NCI-H2107 (cell line): ENCODE results near the gene C1orf159.
"Not testable (repeated sequence)": the region's sequence is repeated elsewhere in the genome, so short reads cannot be mapped to it uniquely, and the experiment has no call there.

Experiments used
- DNase-seq: peaks from one replicate; lab custom pipeline; 2025; lab: John Stamatoyannopoulos, UW

C1orf159 gene

DNA sequence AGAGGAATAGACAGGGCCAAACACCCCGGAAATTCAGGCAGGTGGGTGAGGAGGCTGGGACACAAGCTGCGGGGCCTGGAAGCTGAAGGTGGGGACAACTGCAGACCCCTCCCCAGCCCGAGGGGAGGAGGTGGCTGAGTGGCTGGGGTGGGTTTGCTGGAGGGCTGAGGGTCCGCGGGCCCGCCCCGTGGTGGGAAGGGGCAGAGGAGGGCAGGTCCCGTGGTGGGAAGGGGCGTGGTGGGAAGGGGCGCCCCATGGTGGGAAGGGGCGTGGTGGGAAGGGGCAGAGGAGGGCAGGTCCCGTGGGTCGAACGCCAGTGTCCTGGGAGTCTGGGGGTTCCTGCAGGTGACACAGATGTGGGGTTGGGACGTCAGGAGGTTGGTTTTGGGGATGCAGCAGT is 33.5 kb upstream of the C1orf159 start:
- DNase-seq: no peak

DNA sequence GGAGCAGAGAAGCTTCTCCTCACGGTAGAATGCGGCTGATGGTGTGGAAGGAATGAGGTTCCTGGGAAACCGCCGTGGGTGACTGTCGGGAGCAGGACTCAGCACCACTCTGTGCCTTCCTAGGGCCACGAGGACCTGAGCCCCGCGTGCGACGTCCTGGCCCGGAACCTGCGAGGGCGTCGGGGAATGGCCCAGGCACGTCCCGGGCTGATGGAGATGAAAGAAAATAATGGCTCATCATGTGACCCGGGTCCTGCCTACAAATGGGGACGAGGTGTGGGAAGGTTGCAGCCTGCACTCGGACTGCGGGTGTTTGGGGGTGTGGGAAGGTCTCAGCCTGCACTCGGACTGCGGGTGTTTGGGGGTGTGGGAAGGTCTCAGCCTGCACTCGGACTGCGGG is 32.7 kb upstream of the C1orf159 start:
- DNase-seq: no peak

DNA sequence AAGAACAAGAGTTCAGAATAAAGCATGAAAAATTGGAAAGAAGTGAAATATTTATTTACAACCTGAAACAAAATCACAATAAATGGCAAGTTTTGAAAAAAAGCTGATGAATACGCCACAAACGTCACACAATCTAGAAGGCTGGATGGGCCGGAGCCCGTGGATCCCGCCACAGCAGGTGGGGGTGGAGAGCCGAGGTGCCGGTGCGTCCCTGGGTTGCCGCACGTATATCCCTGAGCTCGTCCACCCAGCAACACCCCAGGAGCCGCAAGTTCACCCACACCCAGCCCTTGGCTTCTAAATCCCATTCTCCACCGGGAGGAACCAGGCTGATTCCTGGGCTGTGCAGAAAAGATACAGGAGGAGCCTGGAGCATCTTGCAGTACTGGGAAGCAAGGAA is 32.2 kb upstream of the C1orf159 start:
- no peak for DNase-seq

DNA sequence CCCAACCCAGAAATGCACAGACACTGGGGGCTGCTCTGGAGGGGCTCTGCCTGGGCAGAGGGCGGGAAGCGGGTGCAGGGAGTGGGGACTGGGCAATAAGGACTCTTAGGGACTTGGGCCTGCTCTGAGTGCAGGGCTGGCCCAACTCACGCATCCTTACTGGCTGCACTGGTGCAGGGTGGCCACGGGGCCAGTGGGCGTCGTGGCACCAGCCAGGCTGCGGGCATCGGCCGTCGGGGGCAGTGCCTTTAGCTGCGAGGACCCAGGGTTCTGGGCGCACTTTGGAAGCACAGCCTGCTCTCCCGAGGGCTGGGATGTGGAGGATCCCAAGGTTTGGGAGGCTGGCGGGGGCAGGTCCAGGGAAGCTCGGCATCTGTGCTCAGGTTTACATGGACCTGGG is 30.7 kb upstream of the C1orf159 start:
- no peak for DNase-seq

DNA sequence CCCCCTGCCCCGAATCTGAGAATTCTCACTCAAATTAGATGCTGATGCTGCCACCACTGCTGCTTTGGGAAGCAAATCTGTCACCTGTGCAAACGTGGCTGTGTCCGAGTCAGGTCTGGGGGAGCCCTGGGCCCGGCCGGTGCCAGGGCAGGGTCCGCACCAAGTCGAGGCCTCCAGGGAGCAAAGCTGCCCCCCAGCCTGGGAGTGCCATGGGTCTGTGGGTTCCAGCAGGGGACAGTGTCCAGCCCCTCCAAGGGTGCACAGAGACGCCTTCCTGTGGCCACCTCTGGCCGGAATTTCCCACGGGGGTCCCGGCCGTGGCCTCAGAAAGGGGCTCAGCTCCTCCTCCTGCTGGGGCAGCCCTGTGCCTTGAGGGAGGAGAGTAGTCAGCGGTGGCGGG is 30.1 kb upstream of the C1orf159 start:
- DNase-seq: no peak

DNA sequence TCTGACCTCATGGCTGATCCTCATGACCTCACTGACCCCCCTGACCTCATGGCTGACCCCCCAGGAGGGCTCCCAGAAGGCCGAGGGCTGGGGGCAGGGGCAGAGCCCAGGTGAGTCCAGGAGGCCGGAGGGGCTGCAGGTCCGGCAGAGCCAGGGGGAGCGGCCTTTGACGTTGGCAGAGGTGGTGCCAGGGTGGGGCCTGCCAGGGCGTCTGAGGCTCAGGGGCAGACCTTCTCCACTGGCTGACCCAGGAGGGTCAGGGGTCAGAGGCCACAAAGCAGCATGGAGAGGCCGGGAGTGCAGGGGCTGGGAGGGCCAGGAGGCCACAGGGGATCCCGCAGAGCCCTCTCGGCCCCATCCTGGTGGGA is 29.6 kb upstream of the C1orf159 start:
- no peak for DNase-seq

DNA sequence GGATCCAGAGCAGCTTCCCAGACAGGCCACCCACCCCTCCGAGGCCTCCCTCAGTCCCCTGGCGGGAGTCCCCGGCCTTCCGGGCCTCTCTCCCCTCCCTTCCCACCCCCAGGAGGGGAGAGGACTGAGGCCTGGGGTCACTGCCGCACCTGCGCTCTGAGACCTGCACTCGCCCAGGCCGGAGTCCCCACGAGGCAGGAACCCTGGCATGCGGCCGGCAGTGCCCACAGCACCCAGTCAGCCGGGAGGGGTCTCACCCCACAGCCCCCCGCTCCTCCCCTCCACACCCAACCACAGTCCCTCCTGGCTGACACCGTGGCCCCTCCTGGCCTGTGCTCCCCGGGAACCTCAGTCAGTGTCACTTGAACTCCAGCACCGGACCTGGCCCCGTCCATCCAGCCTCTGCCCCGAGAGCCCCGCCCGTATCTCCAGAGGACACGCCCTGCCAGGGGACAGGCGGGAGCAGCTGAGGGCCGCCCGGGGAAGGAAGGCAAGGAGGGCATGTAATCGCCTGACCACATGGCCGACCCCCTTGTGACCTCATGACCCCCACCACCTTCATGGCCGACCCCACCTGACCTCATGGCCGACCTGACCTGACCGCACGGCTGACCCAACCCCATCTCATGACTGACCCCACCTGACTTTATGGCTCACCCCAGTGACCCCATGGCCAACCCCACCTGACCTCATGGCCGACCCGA is 29.1 kb upstream of the C1orf159 start:
- no peak for DNase-seq

DNA sequence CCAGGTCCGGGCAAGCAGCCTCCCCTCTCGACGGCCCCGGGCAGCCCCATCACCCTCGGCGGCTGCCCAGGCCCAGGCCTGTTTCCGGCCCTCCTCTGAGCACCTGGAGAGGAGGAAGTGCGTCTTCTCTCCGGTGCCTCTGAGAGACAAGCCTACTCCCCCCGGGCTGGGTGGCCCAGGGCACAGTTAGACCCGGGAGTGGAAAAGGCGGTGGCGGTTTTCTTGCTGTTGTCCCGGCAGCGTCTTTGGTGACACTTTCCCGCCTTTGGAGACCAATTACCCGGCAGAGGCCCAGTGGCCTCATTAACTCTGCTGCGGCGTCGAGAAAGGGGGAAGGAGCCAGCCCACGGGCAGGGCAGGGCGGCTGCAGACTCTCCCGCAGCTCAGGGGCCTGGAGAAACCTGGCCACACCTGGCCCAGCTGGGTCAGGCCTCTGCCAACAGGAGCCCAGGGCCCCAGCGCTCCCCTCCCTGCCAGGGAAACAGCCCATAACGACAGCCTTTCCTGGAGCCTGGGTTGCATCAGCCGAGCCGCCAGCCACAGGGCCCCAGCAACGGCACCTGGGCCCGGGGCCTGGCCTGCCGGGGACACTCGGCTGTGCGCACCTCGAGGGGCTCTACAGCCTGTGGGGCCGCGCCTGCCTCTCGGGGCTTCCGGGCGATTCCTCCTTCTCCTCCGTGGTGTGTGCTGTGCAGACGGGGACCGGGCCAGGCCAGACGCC is 28.4 kb upstream of the C1orf159 start:
- no peak for DNase-seq

DNA sequence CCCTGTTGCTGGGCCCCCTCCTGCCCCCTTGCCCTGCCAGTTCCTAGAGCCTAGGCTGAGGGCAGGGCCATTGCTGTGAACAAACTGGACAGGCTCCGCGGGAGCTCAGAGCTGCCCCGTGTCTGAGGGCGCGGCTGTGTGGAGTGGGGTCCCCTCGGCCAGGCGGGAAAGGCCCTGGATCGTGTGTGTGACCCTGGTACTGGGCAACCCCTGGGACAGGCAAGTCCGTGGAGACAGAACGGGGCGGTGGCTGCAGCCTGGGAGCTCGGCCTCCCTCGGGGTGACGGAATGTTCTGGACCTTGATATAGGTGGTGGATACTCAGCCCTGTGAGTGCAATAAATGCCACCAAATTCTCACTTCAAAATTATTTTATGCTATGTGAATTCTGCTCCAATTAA is 27.7 kb upstream of the C1orf159 start:
- DNase-seq: no peak

DNA sequence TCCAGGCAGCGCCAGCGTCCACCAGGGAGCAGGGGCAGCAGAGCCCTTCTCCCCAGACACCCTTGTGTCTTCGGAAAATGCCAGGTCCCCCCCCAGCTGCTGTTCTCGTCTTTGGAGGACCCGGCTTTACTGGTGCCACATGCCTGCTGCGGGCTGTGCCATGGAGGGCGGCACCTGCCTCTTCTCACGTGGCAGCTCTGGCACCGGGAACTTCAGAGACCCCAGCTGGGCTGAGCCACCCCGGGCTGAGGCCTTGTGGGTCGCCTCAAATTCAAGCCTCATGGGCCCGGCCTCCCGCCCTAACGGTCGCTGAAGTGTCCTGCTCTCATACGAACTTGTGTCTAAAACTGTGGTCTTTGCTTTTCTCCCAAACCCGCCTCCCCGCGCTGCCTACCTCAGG is 27.0 kb upstream of the C1orf159 start:
- no peak for DNase-seq

DNA sequence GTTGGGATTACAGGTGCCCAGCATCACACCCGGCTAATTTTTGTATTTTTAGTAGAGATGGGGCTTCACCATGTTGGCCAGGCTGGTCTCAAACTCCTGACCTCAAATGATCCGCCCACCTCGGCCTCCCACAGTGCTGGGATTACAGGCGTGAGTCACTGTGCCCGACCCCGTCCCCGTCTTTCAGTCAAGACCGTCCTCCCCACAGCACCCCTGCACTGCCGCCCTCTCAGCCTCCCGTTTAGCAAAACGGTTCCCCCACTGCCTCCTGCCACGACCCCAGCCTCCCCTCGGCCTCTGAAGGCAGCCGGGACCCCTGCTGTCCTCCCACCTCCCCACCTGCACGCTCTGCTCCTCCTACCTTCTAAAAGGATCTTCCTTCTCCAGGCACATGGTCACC is 26.5 kb upstream of the C1orf159 start:
- not testable (repeated sequence) for DNase-seq

DNA sequence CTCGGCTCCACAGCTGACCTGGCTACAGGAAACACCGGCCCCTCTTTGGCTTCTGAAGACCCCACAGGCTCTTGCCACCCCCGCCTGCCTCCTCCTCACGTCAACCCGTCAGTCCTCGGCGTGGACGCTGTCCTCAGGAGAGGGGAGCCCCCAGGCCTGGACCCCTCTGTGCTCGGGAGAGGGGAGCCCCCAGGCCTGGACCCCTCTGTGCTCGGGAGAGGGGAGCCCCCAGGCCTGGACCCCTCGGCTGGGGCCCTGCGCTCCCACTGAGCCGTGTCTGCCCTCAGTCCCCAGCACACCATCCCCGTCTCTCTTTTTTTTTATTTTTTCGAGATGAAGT is 26.0 kb upstream of the C1orf159 start:
- no peak for DNase-seq

DNA sequence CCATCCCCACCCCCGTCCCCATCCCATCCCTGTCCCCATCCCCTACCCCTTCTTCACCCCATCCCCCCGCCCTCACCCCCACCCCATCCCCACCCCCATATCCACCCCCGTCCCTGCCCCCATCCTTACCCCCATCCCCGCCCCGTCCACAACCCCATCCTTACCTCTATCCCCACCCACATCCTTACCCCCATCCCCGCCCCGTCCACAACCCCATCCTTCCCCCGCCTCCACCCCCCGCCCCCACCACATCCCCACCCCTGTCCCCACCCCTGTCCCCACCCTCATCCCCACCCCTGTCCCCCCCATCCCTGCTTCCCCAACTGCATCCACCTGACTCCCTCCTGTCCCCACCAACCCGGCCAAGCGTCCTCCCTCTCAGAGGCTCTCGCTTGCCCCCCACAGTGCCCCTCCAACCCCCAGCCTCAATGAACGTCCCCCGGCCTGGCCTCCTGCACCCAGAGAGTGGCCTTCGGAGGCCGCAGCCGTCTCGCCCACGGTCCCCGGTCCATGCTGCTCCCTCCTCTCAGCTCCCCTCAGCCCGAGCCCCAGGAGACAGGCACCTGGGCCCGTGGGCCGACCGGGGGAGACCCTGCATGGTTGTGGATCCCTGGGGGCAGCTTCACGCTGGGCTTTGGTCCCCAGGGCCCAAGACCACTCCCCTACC is 25.5 kb upstream of the C1orf159 start:
- DNase-seq: no peak

DNA sequence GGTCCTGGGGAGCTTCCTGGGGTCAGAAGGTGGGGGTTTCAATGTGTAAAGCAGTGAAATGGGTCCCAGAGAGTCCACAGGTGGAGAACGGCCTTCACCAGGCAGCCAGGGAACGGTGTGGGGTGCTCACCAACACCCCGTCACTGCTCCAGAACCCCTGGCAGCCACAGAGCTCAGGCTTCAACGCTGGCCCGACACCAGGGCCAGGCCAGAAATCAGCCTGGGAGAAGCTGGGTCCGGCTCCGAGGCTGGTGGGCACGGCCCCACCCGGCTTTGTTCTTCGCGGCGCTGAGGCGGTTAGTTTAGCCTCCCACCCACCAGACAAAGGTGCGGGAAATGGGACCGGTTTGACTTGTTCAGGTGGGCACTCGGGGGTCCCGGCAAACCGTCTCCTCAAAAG is 24.8 kb upstream of the C1orf159 start:
- no peak for DNase-seq

DNA sequence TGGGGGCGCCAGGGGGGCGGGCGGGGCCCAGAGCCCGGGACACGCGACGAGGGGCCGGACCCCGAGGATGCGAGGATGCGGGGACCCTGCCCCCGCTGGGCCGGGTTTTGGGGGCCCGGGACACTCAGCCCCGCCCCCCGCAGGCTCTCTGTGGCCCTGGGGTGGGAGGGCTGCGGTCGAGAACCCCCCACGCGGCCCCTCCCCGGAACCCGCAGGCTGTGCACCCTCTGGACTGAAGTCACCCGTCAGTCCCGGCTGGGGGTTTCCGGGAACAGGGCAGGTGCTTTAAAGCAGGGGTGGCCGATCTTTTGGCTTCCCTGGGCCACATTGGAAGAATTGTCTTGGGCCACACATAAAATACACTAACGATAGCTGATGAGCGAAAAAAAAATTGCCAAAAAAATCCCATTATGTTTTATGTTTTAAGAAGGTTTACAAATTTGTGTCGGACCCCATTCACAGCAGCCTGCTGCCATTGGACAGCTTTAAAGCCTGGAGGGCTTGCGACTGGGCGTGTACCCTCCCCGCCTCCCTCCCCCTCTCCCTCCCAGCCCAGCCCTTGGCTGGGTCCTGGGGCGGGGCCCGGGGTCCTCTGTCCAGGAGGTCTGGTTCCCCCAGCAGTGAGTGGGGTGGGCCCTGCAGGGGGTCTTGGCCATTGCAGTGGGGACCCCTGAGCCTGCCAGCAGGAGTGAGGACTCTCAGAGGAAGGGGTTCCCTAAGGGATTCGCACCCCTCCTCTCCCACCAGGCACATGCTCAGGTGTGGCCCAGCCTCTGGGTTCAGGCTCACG is 21.6 kb upstream of the C1orf159 start:
- no peak for DNase-seq

DNA sequence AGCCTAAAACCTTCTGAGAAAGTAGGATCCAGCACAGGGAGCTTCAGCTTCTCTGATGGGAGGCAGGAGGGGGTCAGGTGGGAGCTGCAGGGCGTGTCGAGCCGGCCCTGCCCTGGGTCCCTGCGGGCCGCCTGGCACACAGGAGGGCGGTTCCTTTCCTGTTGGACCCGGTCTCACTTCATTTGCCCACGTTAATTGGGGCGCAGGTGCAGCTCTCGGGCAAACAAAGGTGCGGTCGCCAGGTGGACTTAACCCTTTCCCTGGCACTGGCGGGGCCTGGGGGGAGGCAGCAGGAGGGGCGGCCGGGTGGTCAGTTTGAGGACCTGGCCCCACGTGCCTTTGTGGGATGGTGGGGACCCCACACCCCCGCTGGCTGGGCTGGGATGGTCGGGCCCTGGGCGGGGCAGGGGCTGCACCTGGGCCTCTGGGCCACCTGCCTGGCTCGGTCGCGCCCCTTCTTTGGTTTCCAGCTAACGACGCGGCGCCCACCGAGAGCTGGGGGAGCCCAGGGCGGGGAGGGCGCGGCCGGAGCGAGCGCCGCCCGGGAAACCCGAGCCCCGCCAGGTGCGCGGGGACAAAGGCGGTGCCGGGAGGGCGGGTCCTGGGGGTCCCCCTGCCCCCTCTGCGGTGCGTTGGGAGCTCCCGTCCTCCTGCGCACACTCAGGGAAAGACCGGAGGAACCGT is 20.8 kb upstream of the C1orf159 start:
- DNase-seq: peak; percentile 28

DNA sequence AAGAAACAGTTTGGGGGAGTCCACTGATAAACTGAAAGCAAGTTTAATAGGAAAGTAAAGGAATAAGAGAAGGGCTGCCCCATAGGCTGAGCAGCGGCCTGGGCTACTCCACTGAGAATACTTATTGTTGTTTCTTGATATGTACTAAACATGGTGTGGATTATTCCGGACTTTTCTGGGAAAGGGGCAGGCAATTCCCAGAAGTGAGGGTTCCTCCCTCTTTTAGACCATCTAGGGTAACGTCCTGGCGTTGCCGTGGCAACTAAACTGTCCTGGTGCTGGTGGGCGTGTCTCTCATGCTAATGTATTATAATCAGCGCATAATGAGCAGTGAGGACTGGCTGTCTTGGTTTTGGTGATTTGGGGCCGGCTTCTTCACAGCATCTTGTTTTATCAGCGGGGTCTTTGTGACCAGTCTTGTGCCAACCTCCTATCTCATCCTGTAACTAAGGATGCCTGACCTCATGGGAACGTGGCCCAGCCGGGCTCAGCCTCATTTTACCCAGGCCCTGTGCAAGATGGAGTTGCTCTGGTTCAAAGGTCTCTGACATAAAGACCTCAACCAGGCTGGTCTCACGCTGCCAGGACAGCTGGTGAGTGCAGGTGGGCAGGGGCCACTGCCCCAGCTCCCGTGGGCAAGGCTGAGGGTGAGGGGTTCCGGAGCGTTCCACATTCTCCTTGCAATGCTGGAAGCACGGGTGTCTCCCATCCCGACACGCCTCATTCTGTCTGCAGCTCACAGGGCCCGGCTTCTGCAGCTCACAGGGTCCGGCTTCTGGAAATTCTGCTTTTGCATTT is 19.6 kb upstream of the C1orf159 start:
- no peak for DNase-seq

DNA sequence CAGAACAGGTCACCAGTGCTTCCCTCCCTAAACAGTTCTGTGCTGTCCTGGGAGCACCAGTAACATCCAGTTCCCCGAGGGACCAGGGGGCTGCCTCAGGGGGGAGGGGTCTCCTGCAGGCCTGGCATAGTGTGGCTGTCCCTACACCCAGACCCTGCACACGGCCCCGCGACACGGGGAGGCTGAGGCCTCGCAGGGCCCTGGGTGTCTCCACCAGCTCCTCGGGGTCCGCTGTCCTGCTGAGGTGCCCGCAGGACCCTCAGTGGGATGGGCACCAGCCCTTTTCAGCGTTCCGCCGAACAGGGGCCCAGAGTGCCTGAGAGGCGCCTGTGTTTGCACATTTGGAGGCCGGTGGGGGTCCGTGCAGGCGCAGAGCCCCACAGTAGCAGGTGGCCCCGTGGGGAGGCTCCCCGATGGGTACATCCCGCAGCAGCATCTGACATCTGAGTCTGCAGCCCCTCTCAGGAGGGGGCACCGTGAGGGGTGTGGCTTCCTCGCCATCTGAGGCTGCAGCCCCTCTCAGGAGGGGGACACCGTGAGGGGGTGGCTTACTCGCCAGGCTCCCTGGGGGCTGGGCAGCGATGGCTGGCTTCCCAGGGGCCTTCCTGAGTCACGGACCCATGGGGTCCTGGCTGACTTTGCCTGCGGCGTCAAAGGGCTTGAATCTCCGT is 18.5 kb upstream of the C1orf159 start:
- no peak for DNase-seq

DNA sequence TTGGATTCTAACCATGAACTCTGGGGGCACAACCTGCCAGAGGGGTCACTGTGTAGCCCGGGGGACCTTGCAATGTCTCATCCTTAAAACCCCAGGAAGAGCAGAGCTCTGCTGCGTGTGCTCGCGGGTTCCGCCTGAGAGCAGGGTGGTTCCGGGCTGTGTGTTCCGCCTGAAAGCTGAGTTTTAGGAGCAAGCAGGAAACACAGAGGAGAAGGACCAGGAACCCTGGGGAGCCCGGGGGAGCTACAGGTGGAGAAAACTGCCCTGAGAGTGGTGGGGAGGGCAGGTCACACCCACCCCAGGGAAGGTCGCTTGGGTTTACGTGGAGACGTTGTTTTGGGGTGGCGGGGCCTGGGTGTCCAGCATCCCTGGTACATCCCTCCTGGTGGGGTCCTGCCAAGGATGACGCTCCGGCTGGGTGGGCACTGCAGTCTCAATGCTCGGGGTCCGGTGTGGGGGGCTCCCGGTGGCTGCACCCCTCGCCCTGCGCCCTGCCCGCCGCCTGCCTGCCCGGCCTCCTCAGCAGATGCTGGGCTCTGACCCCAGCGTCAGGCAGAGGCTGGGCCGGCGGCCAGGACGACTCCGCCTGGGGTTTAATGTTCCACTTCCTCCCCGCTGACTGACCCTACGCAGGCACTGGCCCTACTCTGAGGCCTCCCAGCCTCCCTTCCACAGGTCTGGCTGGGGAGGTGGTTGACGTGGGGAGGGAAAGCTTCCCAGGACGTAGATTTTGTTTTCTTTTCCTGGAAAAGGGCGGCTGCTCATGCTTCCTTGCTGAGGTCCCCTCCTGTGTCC is 17.3 kb upstream of the C1orf159 start:
- no peak for DNase-seq
